Measurements from ENCODE around the gene ZNF473. TPM values are rescaled to one million over a fixed set of nuclear protein-coding genes. Genes with fewer than 3 reads are reported as not detected.
"Not testable (repeated sequence)": the region's sequence is repeated elsewhere in the genome, so short reads cannot be mapped to it uniquely, and the experiment has no call there.

The ZNF473 gene
- total RNA-seq, 2 experiments from 2014 or later = 7.9 to 8.4 TPM

DNA sequence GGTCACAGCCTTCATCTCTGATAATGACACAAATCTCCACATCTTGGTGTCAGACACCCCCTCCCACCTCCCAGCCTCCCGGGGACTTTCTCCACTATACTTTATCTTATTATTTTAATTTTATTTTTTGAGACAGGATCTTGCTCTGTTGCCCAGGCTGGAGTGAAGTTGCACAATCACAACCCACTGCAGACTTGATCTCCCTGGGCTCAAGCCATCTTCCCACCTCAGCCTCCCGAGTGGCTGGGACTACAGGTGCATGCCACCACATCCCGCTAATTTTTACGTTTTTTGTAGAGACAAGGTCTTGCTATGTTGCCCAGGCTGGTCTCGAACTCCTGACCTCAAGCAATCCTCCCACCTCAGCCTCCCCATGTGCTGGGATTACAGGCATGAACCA lies 42.6 kb downstream of the ZNF473 start:
- H3K4me1 Mint-ChIP-seq; H3K9me3 Mint-ChIP-seq (ENCODE audit: low read depth); ATAC-seq; DNase-seq; H3K4me3 Mint-ChIP-seq; H3K36me3 Mint-ChIP-seq; H3K27me3 Mint-ChIP-seq; H3K27ac Mint-ChIP-seq: not testable (repeated sequence)
- CTCF ChIA-PET = interaction anchor here (0.7 kb wide), 1 partner anchor 30 kb away, joined by 3 read pairs; no protein-coding TSS in a partner anchor

DNA sequence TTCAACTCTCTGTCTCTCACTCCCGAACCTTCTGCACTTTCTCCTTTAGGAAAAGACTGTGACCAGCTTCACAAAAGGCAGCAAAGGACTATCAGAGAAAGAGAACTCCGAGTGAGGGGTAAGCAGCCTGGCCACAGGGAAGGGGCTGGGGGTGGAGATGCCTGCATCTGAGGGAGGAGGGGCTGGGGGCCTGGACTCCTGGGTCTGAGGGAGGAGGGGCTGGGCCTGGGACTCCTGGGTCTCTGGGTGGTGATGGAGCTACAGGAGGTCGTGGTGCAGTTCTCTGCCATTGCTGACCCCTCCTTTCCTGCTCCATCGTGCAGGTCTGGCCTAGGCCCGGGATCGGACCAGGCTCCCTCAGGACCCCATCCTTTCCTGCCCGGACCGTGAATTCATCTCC lies 49.3 kb downstream of the ZNF473 start:
- H3K4me3 Mint-ChIP-seq; H3K27me3 Mint-ChIP-seq; H3K27ac Mint-ChIP-seq; H3K36me3 Mint-ChIP-seq; H3K9me3 Mint-ChIP-seq (ENCODE audit: low read depth); H3K4me1 Mint-ChIP-seq; CTCF ChIA-PET; DNase-seq; ATAC-seq: not testable (repeated sequence)

GRCh38 chr19:50075644-50076372 lies 50.0 kb downstream of the ZNF473 start:
- H3K36me3 Mint-ChIP-seq, H3K27me3 Mint-ChIP-seq, CTCF ChIA-PET: not testable (repeated sequence)

GRCh38 chr19:50076581-50077355 lies 51.0 kb downstream of the ZNF473 start:
- H3K4me1 Mint-ChIP-seq; H3K27me3 Mint-ChIP-seq; H3K27ac Mint-ChIP-seq; CTCF ChIA-PET; H3K36me3 Mint-ChIP-seq; DNase-seq; H3K9me3 Mint-ChIP-seq (ENCODE audit: low read depth); H3K4me3 Mint-ChIP-seq; ATAC-seq: not testable (repeated sequence)

More at GRCh38 chr19:50075644-50076372, 50.0 kb downstream of the ZNF473 start:
- H3K4me3 Mint-ChIP-seq; H3K4me1 Mint-ChIP-seq; ATAC-seq; H3K27ac Mint-ChIP-seq; H3K9me3 Mint-ChIP-seq (ENCODE audit: low read depth); DNase-seq: not testable (repeated sequence)

- H3K27ac Mint-ChIP-seq; H3K36me3 Mint-ChIP-seq; H3K27me3 Mint-ChIP-seq; H3K4me3 Mint-ChIP-seq; CTCF ChIA-PET; DNase-seq; ATAC-seq; H3K4me1 Mint-ChIP-seq; H3K9me3 Mint-ChIP-seq (ENCODE audit: low read depth): not testable (repeated sequence)
Measured at GRCh38 chr19:50079014-50079413, 53.2 kb downstream of the ZNF473 start.

DNA sequence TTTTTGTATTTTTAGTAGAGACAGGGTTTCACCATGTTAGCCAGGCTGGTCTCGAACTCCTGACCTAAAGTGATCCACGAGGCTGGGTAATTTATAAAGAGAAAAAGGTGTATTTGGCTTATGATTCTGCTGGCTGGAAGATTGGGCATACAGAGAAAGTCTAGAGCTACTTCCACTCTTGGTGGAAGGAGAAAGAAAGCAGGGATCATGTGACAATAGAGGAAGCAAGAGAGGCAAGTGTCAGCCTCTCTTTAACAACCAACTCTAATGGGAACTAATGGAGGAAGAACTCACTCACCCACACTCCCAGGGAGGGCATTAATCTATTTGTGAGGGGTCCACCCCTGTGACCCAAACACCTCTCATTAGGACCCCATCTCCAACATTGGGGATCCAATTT lies 58.6 kb downstream of the ZNF473 start:
- ATAC-seq; CTCF ChIA-PET; H3K27ac Mint-ChIP-seq; H3K9me3 Mint-ChIP-seq (ENCODE audit: low read depth); H3K36me3 Mint-ChIP-seq; H3K4me1 Mint-ChIP-seq; DNase-seq; H3K27me3 Mint-ChIP-seq; H3K4me3 Mint-ChIP-seq: not testable (repeated sequence)

- H3K36me3 Mint-ChIP-seq; DNase-seq; CTCF ChIA-PET; H3K9me3 Mint-ChIP-seq (ENCODE audit: low read depth); H3K4me1 Mint-ChIP-seq; ATAC-seq; H3K27me3 Mint-ChIP-seq; H3K4me3 Mint-ChIP-seq; H3K27ac Mint-ChIP-seq: not testable (repeated sequence)
Measured at GRCh38 chr19:50087153-50087552, 61.3 kb downstream of the ZNF473 start.

- H3K9me3 Mint-ChIP-seq (ENCODE audit: low read depth); H3K4me1 Mint-ChIP-seq; H3K4me3 Mint-ChIP-seq; H3K27me3 Mint-ChIP-seq; CTCF ChIA-PET; H3K27ac Mint-ChIP-seq; H3K36me3 Mint-ChIP-seq: not testable (repeated sequence)
- peak; percentile 50 for DNase-seq
- ATAC-seq = peak; percentile 27
Measured at GRCh38 chr19:50090706-50091105, 64.9 kb downstream of the ZNF473 start.

DNA sequence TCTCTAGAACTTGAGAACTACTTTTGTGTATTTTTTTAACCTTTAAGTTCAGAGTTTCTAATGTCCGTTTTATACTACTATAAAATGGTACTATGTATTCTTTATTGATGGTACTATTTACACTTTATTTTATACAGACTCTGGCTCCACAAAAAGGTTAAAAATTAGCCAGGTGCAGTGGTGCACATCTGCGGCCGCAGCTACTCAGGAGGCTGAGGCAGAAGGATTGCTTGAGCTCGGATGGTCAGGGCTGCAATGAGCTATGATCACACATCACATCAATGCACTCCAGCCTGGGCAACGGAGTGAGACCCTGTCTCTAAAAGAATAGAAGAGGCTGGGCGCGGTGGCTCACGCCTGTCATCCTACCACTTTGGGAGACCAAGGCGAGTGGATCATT lies 66.0 kb downstream of the ZNF473 start:
- ATAC-seq; H3K4me1 Mint-ChIP-seq; DNase-seq; H3K4me3 Mint-ChIP-seq; H3K36me3 Mint-ChIP-seq; H3K9me3 Mint-ChIP-seq (ENCODE audit: low read depth); CTCF ChIA-PET; H3K27ac Mint-ChIP-seq; H3K27me3 Mint-ChIP-seq: not testable (repeated sequence)

DNA sequence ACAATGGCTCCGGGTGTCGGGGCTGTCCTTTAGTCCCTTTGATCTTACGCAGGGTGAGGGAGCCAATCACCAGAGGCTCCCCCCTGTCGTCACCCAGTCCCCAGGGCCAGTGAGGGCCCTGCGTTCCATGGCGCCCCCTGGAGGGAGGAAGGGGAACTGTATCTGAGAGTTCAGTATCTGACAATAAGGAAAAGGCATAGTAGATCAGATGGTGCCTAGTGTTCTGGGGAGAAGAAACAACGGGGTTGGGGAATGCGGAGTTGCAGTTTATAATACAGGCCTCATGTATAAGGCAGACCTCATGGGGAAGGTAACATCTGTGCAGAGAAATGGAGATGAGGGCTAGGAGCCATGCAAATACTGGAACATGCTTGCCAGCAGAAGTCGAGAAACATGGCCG lies 66.8 kb downstream of the ZNF473 start:
- CTCF ChIA-PET; ATAC-seq; H3K9me3 Mint-ChIP-seq (ENCODE audit: low read depth); H3K27ac Mint-ChIP-seq; H3K4me1 Mint-ChIP-seq; H3K27me3 Mint-ChIP-seq; H3K4me3 Mint-ChIP-seq; DNase-seq; H3K36me3 Mint-ChIP-seq: not testable (repeated sequence)

GRCh38 chr19:50097884-50098283 lies 72.1 kb downstream of the ZNF473 start:
- H3K27me3 Mint-ChIP-seq; ATAC-seq; H3K9me3 Mint-ChIP-seq (ENCODE audit: low read depth); H3K4me1 Mint-ChIP-seq; H3K36me3 Mint-ChIP-seq; H3K27ac Mint-ChIP-seq; DNase-seq; CTCF ChIA-PET; H3K4me3 Mint-ChIP-seq: not testable (repeated sequence)

DNA sequence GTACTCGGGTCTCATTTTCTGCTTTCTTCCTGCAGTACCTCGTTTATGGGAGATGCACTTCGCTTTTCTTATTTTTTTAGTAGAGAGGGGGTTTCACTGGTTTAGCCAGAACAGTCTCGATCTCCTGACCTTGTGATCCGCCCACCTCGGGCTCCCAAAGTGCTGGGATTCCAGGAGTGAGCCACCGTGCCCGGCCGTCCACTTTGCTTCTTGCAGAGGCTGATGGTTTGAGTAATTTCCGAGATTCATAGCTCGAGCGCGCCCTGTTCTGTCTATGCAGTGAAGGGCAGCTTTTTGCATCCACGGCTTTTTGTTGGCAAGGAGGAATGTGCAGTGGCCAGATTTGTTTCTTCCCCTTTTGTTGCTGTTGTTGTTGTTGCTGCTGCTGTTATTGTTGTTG lies 73.1 kb downstream of the ZNF473 start:
- H3K4me3 Mint-ChIP-seq; H3K27me3 Mint-ChIP-seq; CTCF ChIA-PET; H3K4me1 Mint-ChIP-seq; H3K36me3 Mint-ChIP-seq; H3K27ac Mint-ChIP-seq; ATAC-seq; H3K9me3 Mint-ChIP-seq (ENCODE audit: low read depth); DNase-seq: not testable (repeated sequence)

- H3K4me1 Mint-ChIP-seq; H3K27ac Mint-ChIP-seq; H3K9me3 Mint-ChIP-seq (ENCODE audit: low read depth); DNase-seq; H3K36me3 Mint-ChIP-seq; H3K27me3 Mint-ChIP-seq; H3K4me3 Mint-ChIP-seq; CTCF ChIA-PET; ATAC-seq: not testable (repeated sequence)
Measured at GRCh38 chr19:50099696-50100095, 73.9 kb downstream of the ZNF473 start.

DNA sequence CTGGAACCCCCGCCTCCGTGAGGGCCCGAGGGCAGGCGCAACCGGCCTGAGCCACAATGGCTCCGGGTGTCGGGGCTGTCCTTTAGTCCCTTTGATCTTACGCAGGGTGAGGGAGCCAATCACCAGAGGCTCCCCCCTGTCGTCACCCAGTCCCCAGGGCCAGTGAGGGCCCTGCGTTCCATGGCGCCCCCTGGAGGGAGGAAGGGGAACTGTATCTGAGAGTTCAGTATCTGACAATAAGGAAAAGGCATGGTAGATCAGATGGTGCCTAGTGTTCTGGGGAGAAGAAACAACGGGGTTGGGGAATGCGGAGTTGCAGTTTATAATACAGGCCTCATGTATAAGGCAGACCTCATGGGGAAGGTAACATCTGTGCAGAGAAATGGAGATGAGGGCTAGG lies 75.1 kb downstream of the ZNF473 start:
- H3K27me3 Mint-ChIP-seq; H3K9me3 Mint-ChIP-seq (ENCODE audit: low read depth); ATAC-seq; CTCF ChIA-PET; H3K27ac Mint-ChIP-seq; H3K4me3 Mint-ChIP-seq; H3K4me1 Mint-ChIP-seq; DNase-seq; H3K36me3 Mint-ChIP-seq: not testable (repeated sequence)

All from activated CD8-positive, alpha-beta memory T cell treated with anti-CD3 and anti-CD28 coated beads, Interleukin-2, amount 10 ng/mL, durations not matched to agents 7 days and 5 days (primary cell).